ENCODE measurements around the gene STK25.
"Not testable (repeated sequence)": the region's sequence is repeated elsewhere in the genome, so short reads cannot be mapped to it uniquely, and the experiment has no call there.

STK25 gene

DNA sequence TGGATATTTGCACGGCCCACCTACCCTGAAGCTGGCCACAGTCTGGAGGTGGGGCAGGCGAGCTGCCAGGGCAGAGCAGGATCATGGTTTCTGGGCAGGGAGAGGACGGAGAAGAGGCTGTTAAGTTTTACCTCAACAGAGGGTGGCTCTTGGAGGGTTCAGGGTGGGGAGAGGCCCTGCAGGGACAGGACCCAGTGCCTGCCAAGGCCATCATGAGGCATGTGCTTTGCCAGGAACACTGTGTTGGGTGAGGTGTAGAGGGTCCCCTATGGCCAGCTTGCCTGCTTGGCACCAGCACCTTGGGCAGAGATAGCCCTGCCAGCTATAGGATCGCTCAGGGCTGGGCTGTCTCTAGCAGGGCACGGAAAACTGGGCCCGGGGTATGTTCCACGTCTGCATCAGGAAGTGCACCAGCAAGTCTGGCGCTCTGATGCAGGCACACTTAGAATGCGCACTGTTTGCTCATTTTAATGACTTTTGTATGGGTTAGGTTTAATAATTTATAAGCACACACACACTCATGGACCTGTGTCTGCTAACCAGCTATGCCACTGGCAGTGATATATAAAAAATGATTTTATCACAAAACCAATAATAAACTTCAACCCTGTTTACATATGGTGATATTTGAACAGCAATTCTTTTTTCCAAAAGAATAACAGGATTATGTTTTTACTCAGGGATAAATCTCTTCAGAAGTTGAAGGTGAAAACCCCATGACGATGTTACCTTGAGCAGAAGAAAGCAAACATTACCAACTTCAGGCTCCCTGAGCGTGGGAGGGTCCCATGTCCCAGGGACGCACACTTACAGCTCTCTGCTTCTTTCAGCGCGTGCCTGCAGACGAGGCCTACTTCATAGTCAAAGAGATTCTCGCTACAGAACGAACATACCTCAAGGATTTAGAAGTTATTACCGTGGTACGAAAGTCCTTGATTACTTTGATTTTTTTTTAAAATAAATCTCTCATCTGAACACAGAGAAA lies 46.4 kb downstream of the STK25 start:
- FAIRE-seq = no peak

DNA sequence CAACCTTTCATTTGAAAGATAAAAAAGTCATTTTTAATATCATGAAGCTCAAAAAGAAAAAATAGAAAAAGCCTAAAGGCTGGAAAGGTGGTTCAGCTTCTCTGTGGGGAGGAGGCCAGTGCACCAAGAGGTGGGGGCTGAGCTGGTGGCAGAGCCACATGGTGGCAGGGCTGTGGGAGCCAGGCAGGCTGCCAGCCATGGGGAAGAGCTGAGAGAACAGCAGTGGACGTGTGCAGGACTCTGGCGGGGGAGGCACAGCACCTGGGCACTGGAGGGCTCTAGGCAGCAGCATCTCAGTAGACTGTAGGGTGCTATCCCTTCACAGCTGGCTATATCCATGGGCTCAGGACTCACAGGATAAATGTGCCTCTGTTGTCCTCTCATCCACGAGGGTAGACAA lies 47.8 kb downstream of the STK25 start:
- FAIRE-seq = no peak

DNA sequence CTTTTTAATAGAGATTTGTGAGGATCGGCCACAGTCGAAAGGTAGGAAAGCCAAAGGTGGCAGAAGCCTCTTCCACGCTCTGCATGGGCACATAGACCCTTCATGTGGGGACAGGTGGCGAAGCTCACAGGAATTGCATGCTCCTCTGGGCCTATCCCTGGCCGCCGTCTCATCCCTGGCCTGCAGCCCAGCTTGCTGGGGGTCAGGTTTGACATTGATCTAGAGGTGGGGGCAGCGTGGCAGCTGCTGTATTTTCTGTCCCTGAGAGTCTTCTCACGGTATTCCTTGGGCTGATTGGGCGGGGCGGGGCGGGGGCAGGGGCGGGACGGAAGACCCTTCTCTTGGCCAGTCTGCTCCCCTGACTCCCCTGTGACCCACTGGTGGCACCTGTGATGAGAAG lies 48.9 kb downstream of the STK25 start:
- no peak for FAIRE-seq

DNA sequence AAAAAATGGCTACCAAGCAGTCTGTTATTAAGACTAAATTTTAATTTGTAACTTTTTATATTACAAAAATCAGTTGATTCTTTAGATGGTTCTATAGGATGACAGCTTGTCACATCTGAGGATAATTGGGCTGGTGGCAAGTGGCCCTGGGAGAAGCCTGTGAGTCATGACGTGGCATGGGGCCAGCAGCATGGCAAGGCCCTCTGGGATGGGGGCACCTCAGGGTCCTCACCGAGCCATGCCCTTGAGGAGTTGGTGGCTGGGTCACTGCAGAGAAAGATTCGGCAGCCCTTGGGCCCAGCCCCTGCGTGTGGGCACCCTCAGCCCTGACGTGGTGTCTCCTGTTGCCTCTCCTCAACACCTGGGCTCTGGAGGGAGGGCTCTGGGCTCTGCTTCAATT lies 49.7 kb downstream of the STK25 start:
- FAIRE-seq = no peak

DNA sequence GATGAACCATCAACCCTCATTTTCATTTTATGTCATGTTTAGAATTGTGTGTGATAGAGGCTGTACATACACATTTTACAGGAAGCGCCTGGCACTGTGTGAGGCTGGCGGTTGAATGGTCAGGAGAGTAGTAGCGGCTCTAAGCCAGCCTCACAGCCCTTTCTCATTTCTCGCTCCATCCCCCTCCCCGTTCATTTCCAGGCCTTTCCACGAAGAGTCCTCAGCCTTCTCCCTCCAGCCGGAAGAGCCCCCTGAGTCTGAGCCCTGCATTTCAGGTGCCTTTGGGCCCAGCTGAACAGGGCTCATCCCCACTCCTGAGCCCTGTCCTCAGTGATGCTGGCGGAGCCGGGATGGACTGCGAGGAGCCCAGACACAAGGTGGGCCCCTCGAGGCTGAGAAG lies 51.8 kb downstream of the STK25 start:
- FAIRE-seq = no peak

DNA sequence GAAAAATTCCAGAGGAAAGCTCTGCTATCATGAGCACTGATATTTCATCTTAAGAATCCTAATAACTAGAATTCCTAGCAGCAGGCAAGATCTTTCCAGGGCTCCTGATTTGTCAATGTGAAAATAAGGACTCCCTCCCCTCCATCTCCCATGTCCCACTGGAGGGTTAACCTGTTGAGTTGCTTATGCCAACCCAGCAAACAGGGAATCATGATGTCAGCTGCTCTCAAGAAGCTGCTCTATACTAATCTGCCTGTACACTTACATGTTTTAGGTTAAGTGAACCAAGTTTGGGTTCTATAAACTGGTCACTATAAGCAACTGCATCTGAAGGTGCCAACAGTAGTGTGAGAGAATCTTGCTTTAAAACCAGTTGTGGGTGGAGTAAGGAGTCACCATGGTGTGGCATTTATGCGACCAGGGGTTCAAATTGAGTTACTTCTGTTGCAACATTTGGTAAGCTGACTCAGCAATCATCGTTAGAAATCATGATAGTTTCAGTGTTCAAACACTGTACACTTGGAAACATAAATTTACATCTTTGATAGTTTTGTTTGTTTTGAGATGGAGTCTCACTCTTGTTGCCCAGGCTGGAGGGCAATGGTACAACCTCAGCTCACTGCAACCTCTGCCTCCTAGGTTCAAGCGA lies 53.4 kb downstream of the STK25 start:
- no peak for FAIRE-seq

DNA sequence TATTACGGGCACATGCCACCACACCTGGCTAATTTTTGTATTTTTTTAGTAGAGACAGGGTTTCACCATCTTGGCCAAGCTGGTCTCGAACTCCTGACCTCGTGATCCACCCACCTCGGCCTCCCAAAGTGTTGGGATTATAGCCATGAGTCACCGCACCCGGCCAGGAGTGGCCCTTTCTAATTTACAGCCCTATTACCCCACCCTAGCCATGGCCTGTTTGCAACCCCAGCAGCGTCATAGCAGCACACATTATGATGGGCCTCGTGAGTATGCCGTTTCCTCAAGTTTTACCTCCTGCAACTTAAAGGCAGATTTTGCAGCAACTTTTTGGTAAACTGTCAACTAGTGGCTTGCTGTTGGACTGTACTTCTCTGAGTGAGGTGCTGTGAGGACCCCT lies 54.5 kb downstream of the STK25 start:
- not testable (repeated sequence) for FAIRE-seq

DNA sequence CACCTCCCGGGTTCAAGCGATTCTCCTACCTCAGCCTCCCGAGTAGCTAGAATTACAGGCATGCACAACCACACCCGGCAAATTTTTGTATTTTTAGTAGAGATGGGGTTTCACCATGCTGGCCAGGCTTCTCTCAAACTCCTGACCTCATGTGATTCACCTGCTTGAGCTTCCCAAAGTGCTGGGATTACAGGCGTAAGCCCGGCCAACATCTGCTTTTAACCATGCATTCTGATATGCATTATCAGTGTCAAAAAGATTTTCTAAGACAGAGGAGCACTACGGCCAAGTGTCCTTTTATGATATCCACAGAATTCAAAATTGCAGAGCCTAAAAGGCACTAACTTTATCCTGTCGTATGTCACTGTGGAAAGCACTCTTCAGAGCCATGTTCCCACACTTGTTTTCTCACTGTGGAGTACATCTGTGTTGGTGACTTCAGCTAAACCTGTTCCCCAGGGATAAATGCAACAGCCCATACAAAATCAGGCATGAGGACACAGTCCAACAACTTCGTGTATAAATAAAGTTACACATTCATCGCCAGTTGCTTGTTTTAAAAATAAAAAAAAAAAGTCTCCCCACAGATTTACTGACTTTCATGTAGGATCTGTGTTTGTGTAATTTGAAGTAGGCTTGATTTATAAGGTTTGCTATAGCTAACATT lies 56.4 kb downstream of the STK25 start:
- no peak for FAIRE-seq

DNA sequence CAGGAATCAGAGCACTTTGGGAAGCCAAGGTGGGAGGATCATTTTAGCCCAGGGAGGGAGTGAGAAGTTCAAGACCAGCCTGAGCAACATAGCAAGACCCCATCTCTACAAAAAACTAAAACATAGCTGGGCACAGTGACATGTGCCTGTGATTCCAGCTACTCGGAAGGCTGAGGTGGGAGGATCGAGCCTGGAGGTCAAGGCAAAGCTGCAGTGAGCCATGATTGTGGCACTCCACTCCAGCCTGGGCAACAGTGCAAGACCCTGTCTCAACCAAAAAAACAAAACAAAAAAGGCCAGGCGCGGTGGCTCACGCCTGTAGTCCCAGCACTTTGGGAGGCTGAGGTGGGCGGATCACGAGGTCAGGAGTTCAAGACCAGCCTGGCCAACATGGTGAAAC lies 58.3 kb downstream of the STK25 start:
- not testable (repeated sequence) for FAIRE-seq

DNA sequence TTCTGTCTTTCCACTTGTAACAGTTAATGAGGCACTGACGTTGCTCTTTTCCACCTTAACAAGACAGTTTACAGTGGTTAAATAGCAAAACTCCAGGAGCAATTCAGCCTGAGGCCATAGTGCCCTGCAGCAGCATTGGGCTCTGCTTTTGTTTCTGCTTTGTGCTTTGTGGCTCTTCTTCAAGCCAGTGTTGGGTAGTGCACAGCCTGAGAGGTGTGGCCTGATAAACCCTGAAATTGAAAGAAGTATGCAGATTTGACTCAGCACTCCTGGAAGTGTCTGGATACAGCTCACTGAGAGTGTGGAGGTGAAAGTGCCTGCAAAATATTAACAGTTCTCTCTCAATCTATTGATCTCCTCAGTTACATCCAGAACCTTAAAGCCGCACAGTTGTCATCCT lies 63.0 kb downstream of the STK25 start:
- no peak for FAIRE-seq

DNA sequence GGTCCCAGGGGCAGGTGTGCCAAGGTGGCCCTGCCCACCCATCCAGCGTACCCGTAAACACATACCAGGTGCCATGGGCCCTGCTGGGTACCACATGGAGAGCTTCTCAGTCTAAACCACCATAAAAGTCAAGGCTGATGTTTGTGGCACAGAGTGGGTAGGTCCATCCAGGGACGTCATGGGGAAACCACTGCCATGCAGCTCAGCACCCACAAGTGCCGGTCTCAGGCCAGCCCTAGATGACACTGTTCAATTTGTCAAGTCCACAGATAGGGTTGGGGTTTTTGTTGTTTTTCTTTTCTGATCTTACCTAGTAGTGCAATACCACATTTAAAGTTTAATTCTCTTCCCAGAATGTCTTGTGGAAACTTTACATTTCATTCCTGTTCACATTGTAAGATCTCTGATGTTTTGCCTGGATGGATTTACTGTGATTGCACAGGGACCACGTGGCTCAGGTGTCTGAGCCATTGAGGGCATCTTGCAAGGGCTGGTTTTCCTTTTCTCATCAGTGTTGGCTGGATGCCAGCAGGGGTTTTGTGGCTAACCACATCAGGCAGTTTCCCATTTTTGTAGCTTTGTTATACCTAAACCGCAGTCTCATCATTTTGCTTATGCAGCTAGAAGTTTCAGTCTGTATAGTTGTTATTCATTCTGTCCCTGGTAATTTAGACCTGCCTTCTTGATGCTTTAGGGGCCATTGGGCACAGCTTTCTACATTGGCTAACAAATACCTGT lies 64.7 kb downstream of the STK25 start:
- FAIRE-seq = no peak
